ENCODE data around the gene SH3BGRL2.
A peak's percentile ranks its signal among the peaks of the same experiment; 100 is the strongest.
"Not testable (repeated sequence)": the region's sequence is repeated elsewhere in the genome, so short reads cannot be mapped to it uniquely, and the experiment has no call there.

SH3BGRL2 gene

GRCh38 chr6:79649016-79649415, 17.9 kb downstream of the SH3BGRL2 start:
- no peak for DNase-seq (ENCODE audit: low read depth)

- DNase-seq (ENCODE audit: low read depth) = no peak
These were observed 19.8 kb downstream of the SH3BGRL2 start for GRCh38 chr6:79650950-79651349.

GRCh38 chr6:79656134-79656533, 25.0 kb downstream of the SH3BGRL2 start:
- DNase-seq (ENCODE audit: low read depth) = no peak

- no peak for DNase-seq (ENCODE audit: low read depth)
These were observed 26.1 kb downstream of the SH3BGRL2 start for GRCh38 chr6:79657238-79657637.

- DNase-seq (ENCODE audit: low read depth) = not testable (repeated sequence)
These were observed 32.5 kb downstream of the SH3BGRL2 start for GRCh38 chr6:79663655-79664054.

- no peak for DNase-seq (ENCODE audit: low read depth)
These were observed 34.8 kb downstream of the SH3BGRL2 start for GRCh38 chr6:79665725-79666551.

- no peak for DNase-seq (ENCODE audit: low read depth)
These were observed 35.5 kb downstream of the SH3BGRL2 start for GRCh38 chr6:79666634-79667033.

GRCh38 chr6:79668381-79668780, 37.3 kb downstream of the SH3BGRL2 start:
- DNase-seq (ENCODE audit: low read depth) = no peak

- no peak for DNase-seq (ENCODE audit: low read depth)
These were observed 38.6 kb downstream of the SH3BGRL2 start for GRCh38 chr6:79669766-79670165.

- no peak for DNase-seq (ENCODE audit: low read depth)
These were observed 39.7 kb downstream of the SH3BGRL2 start for GRCh38 chr6:79670789-79671188.

GRCh38 chr6:79671600-79672266, 40.6 kb downstream of the SH3BGRL2 start:
- DNase-seq (ENCODE audit: low read depth) = peak; percentile 7

GRCh38 chr6:79672631-79673111, 41.5 kb downstream of the SH3BGRL2 start:
- DNase-seq (ENCODE audit: low read depth) = no peak

- DNase-seq (ENCODE audit: low read depth) = no peak
These were observed 42.8 kb downstream of the SH3BGRL2 start for GRCh38 chr6:79673947-79674346.

- DNase-seq (ENCODE audit: low read depth) = no peak
These were observed 45.9 kb downstream of the SH3BGRL2 start for GRCh38 chr6:79676785-79677736.

- not testable (repeated sequence) for DNase-seq (ENCODE audit: low read depth)
These were observed 51.6 kb downstream of the SH3BGRL2 start for GRCh38 chr6:79682682-79683081.

- no peak for DNase-seq (ENCODE audit: low read depth)
These were observed 53.7 kb downstream of the SH3BGRL2 start for GRCh38 chr6:79684876-79685275.

- DNase-seq (ENCODE audit: low read depth) = no peak
These were observed 55.7 kb downstream of the SH3BGRL2 start for GRCh38 chr6:79686707-79687309.

- no peak for DNase-seq (ENCODE audit: low read depth)
These were observed 56.6 kb downstream of the SH3BGRL2 start for GRCh38 chr6:79687759-79688158.

GRCh38 chr6:79694156-79694555, 63.0 kb downstream of the SH3BGRL2 start:
- DNase-seq (ENCODE audit: low read depth) = no peak

GRCh38 chr6:79694623-79695343, 63.7 kb downstream of the SH3BGRL2 start:
- no peak for DNase-seq (ENCODE audit: low read depth)

GRCh38 chr6:79697430-79697829, 66.3 kb downstream of the SH3BGRL2 start:
- no peak for DNase-seq (ENCODE audit: low read depth)

Measured in stimulated activated CD8-positive, alpha-beta memory T cell treated with anti-CD3 and anti-CD28 coated beads, Interleukin-12 subunit alpha, Interleukin-12 subunit beta, amount 100 ng/mL, for 1 hour (primary cell).